Tibial artery (tissue), 4 donors: ENCODE measurements around the gene LACC1.

ENCODE experiments used
- DNase-seq, 2 donors: peaks; one replicate each; pipeline ENCODE4 v3.0.0-alpha.2; 2019
- H3K27ac ChIP-seq, 2 donors: fragments of 200-600 bp; sonication (generic) in 1 of 2; 1 replicate in 1 of 2; 2 replicates in 1 of 2; pipeline ENCODE4 v1.5.1; 2018 to 2019; ENCODE audit warnings: mild to moderate bottlenecking in 1 of 2
- H3K27me3 ChIP-seq, 2 donors: fragments of 200-600 bp; sonication (generic) in 1 of 2; one replicate each; pipeline versions ENCODE4 v1.5.1 to v1.6.0; 2016 to 2019
- H3K36me3 ChIP-seq, 3 donors: fragments of 200-600 bp; sonication (generic) in 2 of 3; one replicate each; pipeline ENCODE4 v1.5.1; 2016 to 2019; ENCODE audit warnings: mild to moderate bottlenecking in 2 of 3
- H3K4me1 ChIP-seq, 4 donors: fragments of 200-600 bp; sonication (generic) in 2 of 4; 1 replicate in 3 of 4; 2 replicates in 1 of 4; pipeline ENCODE4 v1.5.1; 2016 to 2019
- H3K4me3 ChIP-seq, 2 donors: fragments of 200-600 bp; sonication (generic) in 1 of 2; 1 replicate in 1 of 2; 2 replicates in 1 of 2; pipeline ENCODE4 v1.5.1; 2018 to 2019; ENCODE audit warnings: mild to moderate bottlenecking in 2 of 2
- H3K9me3 ChIP-seq, 3 donors: fragments of 200-600 bp; sonication (generic) in 1 of 3; one replicate each; pipeline ENCODE4 v1.5.1; 2016 to 2019
- intact Hi-C: fragments of 100-400 bp; cut with DNase I; formaldehyde crosslinking; loops from one replicate; pipeline ENCODE4 v1.15.0; 2023; ENCODE audit warnings: low total_unique reads
- TF ChIP-seq, protein P1 (sequence below), 2 experiments: fragments of 200-600 bp in 1 of 2; fragments of 450-650 bp in 1 of 2; IDR thresholded peaks; one replicate each; pipeline ENCODE4 v1.5.1; 2017 to 2019; ENCODE audit warnings: antibody characterized with exemption in 2 of 2, mild to moderate bottlenecking in 1 of 2, moderate library complexity in 1 of 2

The LACC1 gene

DNA sequence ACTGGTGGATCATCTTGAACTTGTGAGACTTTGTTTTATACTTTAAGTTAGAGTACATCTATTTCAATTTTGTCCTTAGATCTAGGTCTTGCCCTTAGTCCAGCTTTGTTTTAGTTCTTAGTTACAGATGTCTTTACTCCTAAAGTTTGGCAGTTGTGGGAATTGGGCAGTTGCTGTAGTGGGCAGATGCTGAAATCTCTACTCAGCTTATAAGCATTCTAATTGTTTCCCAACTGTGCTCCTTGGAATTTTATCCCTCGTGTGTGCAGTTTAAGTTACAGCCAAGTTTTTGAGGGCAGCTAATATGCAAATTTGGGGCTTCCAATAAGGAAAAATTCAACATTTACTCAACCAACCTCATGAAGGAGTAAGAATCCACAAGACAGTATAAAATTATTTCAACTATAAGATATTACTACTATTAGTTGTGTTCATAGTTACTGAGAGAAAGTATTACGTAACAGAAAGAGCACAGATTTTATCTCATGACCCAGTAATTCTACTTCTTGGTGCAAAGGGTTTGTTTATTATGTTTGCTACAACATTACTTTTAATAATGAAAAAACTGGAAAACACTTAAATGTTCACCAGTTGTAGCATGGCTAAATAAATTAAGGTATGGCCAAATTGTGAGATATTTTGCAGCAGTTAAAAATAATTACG is 33.1 kb upstream of the LACC1 start:
- peaks cover 0 to 14% (median 0%) of the 10 kb centered on the region in 4 donors for H3K4me1 ChIP-seq
- TF ChIP-seq, protein P1, sequence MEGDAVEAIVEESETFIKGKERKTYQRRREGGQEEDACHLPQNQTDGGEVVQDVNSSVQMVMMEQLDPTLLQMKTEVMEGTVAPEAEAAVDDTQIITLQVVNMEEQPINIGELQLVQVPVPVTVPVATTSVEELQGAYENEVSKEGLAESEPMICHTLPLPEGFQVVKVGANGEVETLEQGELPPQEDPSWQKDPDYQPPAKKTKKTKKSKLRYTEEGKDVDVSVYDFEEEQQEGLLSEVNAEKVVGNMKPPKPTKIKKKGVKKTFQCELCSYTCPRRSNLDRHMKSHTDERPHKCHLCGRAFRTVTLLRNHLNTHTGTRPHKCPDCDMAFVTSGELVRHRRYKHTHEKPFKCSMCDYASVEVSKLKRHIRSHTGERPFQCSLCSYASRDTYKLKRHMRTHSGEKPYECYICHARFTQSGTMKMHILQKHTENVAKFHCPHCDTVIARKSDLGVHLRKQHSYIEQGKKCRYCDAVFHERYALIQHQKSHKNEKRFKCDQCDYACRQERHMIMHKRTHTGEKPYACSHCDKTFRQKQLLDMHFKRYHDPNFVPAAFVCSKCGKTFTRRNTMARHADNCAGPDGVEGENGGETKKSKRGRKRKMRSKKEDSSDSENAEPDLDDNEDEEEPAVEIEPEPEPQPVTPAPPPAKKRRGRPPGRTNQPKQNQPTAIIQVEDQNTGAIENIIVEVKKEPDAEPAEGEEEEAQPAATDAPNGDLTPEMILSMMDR (IDR thresholded peaks at IDR 0.05) = no peak
- DNase-seq = no peak
- no peak overlapping the region for H3K27ac ChIP-seq
- H3K4me3 ChIP-seq = no peak overlapping the region
- H3K36me3 ChIP-seq = peaks cover 0 to 4% (median 3%) of the 10 kb centered on the region in 3 donors
- peaks cover 0 to 19% (median 5%) of the 10 kb centered on the region in 3 donors for H3K9me3 ChIP-seq
- intact Hi-C loops = no loop called here
- no peaks in the 10 kb centered on the region for H3K27me3 ChIP-seq

DNA sequence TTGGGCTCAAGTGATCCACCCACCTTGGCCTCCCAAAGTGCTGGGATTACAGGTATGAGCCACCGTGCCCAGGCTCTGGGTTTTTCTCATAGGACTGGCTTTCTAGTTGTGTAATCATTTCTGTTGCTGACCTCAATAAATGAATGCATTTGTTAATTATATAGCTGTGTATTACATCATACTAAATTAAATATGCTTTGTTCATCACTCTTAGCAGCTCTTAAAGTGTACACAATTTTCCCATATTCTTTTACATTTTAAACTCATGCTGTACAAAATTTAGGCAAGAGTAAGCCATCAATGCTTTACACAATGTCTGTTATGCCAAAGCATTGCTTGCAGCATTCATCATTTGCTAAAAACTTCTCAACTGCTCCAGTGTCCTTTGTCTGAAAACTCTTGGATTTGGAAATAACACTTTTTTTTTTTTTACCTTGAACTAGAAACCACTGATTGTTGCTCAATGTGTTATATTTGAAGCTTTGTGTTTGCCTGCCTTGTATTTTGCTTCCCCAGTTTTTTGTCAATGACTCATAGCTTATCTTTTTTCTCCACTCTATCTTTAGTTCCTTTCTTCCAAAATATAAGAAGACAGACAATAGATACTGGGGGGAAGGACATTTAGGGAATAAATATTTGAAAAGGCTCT is 31.6 kb upstream of the LACC1 start:
- intact Hi-C loops = no loop called here
- Histone ChIP-seq H3K27ac (no peak overlapping the region), H3K4me1 (peaks cover 0 to 14% (median 0%) of the 10 kb centered on the region in 4 donors), H3K36me3 (peaks cover 3 to 13% (median 3%) of the 10 kb centered on the region in 3 donors), H3K4me3 (no peak overlapping the region), H3K9me3 (peaks cover 5 to 33% (median 16%) of the 10 kb centered on the region in 3 donors), H3K27me3 (no peaks in the 10 kb centered on the region)
- no peak for DNase-seq
- TF ChIP-seq, protein P1 (IDR thresholded peaks at IDR 0.05) = no peak

DNA sequence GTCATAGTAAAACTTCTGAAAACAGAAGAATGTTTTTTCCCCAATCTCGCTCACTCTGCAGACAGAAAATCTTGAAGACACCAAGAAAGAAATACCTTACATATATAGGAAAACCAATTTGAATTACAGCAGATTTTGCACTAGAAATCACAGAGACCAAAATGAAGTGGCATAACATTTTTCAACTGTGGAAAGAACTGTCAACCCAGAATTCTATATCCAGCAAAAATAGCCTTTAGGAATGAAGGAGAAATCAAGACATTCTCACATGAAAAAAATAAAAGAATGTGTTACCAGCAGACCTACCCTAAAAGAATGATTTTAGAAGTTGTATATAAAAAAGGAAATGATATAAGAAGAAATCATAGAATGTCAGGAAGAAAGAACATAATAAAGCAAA is 28.8 kb upstream of the LACC1 start:
- TF ChIP-seq, protein P1 (IDR thresholded peaks at IDR 0.05) = no peak
- Histone ChIP-seq H3K27me3 (no peaks in the 10 kb centered on the region), H3K9me3 (peaks cover 5 to 47% (median 16%) of the 10 kb centered on the region in 3 donors), H3K27ac (no peak overlapping the region), H3K36me3 (peaks cover 3 to 15% (median 9%) of the 10 kb centered on the region in 3 donors), H3K4me3 (no peak overlapping the region), H3K4me1 (peaks cover 0 to 14% (median 0%) of the 10 kb centered on the region in 4 donors)
- intact Hi-C loops = no loop called here
- no peak for DNase-seq

DNA sequence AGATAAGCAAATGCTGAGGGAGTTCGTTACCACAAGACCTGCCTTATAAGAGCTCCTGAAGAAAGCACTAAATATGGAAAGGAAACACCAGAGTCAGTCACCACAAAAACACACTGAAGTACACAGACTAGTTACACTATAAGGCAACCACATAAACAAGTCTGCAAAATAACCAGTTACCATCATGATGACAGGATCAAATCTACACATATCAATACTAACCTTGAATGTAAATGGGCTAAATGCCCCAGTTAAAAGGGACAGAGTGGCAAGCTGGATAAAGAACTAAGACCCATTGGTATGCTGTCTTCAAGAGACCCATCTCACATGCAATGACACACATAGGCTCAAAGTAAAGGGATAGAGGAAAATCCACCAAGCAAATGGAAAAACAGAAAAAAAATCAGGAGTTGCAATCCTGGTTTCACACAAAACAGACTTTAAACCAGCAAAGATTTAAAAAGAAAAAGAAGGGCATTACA is 26.7 kb upstream of the LACC1 start:
- no peak for DNase-seq
- H3K27ac ChIP-seq = no peak overlapping the region
- H3K36me3 ChIP-seq = peaks cover 3 to 15% (median 9%) of the 10 kb centered on the region in 3 donors
- H3K27me3 ChIP-seq = no peaks in the 10 kb centered on the region
- H3K9me3 ChIP-seq = peaks cover 5 to 47% (median 16%) of the 10 kb centered on the region in 3 donors
- H3K4me3 ChIP-seq = no peak overlapping the region
- peaks cover 0 to 10% (median 0%) of the 10 kb centered on the region in 4 donors for H3K4me1 ChIP-seq
- intact Hi-C loops = no loop called here
- TF ChIP-seq, protein P1 (IDR thresholded peaks at IDR 0.05) = no peak

DNA sequence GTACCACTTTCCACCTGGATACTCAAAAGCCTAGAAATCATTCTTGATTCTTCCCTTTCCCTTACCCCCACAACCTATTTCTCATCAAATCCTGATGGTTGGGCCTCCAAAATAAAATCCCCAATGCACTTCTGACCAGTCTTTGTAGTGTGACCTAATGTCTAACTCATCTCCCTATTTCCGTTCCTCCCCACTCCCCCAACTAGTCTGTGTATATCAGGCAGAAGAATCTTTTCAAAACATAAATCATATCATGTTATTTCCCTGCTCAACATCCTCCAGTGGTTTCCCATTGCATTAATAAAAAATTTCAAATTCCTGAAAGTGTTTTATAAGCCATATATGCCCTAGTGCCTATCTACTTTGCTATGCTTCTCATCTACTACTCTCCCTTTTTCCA is 17.8 kb upstream of the LACC1 start:
- H3K36me3 ChIP-seq = no peaks in the 10 kb centered on the region
- intact Hi-C loops = no loop called here
- H3K27me3 ChIP-seq = no peaks in the 10 kb centered on the region
- H3K27ac ChIP-seq = no peak overlapping the region
- no peak for DNase-seq
- no peaks in the 10 kb centered on the region for H3K4me1 ChIP-seq
- TF ChIP-seq, protein P1 (IDR thresholded peaks at IDR 0.05) = no peak
- no peak overlapping the region for H3K4me3 ChIP-seq
- no peaks in the 10 kb centered on the region for H3K9me3 ChIP-seq
